AML-193 (cell line): ENCODE results near the gene CFAP73.
A peak's percentile ranks its signal among the peaks of the same experiment; 100 is the strongest.
"Not testable (repeated sequence)": the region's sequence is repeated elsewhere in the genome, so short reads cannot be mapped to it uniquely, and the experiment has no call there.

ENCODE experiments used
- DNase-seq, 2 experiments: peaks; one replicate each; lab custom pipeline; 2025; lab: John Stamatoyannopoulos, UW

The CFAP73 gene

GRCh38 chr12:113119980-113120669 is 29.4 kb upstream of the CFAP73 start:
- no peak for DNase-seq

- DNase-seq: no peak
Measured at GRCh38 chr12:113120670-113121370, 28.7 kb upstream of the CFAP73 start.

GRCh38 chr12:113127791-113128199 is 21.7 kb upstream of the CFAP73 start:
- DNase-seq: no peak

GRCh38 chr12:113128802-113129663 is 20.5 kb upstream of the CFAP73 start:
- no peak for DNase-seq

DNA sequence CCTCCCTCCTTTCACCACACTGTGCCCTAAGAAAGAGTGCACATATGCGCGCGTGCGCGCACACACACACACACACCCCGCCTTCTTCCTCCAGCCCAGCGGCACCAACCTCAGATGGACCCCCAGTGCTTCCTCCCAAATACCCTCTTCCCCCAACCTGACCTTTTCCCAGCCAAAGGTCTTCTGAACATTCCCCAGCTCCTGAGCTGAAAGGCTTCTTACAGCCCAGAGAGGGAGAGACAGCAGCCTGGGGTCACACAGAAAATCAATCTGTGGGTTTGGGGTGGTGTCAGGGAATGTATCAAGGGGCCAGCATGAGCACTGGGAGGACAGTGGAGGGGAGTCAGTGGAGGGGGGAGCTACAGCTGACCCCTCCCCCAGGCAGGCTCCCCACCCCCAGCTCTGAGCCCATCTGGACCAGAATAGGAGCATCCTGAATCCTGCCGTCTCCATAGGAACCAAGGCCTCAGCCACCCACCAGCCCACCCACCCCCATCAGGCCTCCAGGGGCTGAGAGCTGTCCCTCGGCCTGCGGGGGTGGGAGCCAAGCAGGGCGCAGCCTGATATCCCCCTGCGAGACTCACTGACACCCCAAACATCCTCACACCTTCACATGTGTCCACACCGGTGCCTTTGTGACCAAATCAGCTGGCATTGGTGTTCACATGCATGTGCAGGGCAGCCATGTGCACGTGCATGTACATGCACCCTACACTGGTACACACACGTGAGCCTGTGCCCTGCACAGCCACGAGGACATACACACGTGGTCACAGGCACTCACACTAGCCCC is 19.7 kb upstream of the CFAP73 start:
- no peak for DNase-seq

GRCh38 chr12:113130457-113131135 is 18.9 kb upstream of the CFAP73 start:
- DNase-seq: no peak

- no peak for DNase-seq
Measured at GRCh38 chr12:113131556-113131955, 18.0 kb upstream of the CFAP73 start.

GRCh38 chr12:113133036-113133435 is 16.5 kb upstream of the CFAP73 start:
- DNase-seq: no peak

- DNase-seq: no peak
Measured at GRCh38 chr12:113133666-113134065, 15.9 kb upstream of the CFAP73 start.

- DNase-seq: no peak
Measured at GRCh38 chr12:113134071-113134470, 15.5 kb upstream of the CFAP73 start.

DNA sequence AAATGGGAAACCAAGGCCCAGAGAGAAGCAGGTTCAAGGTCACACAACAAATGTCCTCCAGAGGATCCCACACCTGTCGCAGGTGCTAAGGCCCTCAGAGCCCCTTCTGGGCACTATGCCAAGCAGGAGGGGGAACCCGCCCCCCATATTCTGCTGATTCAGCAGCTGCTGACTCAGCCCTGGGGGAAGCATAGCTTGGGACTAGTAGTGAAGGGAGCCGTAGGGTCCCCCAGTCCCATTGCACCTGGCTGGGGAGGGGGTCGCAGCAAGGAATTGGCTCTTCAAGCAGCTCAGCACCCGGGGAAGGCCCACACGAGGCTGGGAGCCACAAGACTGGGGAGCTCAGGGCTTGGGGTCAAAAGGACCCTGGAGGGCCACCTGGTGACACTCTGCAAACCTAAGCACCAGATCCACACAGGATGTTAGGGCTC is 15.0 kb upstream of the CFAP73 start:
- no peak for DNase-seq

DNA sequence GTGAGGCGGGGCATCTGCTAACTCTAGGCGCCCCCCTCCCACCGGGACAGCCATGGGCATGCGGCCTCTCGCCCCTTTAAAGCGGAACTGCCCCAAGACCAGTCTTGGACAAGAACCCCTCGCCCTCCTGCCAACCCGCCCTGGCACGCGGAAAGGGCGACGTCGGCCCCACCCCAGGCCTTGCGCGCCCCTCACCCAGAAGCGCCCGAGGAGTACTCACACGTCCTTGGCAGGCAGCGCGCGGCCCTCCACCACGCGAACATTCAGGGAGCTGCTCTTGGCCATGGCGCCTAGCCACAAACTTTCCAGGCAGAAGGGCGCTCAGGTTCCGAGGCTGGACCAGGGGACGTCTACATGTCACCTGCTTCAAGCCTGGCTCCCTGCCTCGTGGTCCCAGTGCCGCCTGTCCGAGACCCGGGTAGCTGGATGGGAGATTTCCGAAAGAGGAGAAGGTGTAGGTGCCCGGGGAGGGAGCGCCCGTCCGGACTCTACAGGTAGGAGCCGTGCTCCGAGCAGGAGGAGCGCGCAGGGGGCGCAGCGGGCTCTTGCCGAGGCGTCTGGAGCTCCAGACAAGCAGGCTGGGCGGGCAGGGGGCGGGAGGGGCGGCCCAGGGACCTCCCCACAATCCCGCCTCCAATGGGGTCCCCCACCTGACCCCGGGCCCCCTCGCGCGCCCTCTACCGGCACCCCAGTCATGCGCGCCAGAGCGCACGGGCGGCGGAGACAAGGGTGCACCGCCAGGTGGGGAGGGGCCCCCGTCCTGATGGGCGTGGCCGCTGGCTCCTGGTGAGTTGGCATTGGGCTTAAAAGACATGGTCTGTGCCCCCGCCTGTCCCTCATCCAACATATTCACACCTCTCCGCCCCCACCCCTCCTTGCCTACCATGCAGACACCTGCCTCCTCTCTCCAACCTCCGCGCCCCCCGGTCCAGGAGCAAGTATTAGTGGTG is 14.1 kb upstream of the CFAP73 start, which contains the start of gene RASAL1:
RASAL1 (minus strand) TSS at position 584 of the 950 bp plus-strand sequence; CDS start at position 285, 299 bp downstream.
- peak; percentile 9 to 19 for DNase-seq

- DNase-seq: no peak
Measured at GRCh38 chr12:113136128-113136989, 13.2 kb upstream of the CFAP73 start.

GRCh38 chr12:113136990-113137511 is 12.5 kb upstream of the CFAP73 start:
- no peak for DNase-seq

GRCh38 chr12:113137861-113138783 is 11.4 kb upstream of the CFAP73 start:
- no peak for DNase-seq

DNA sequence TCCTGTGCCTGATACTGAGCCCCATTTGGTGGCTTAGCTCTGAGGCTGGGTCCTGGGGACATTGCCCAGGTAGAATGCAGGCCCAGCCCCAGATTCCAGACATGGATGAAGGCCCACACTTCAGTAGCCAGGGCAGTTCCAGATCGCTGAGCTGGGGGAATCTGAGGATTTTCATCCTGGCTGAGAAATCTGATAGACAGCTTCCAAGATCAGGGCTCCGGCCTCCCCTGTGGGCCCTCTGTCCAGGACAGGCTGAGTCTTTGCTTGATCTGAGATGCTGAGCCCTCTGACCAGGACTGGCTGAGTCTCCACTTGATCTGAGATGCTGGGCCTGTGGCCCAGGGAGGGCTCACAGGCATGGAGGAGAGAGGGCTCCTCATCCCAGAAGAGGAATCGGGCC is 10.7 kb upstream of the CFAP73 start:
- no peak for DNase-seq

- no peak for DNase-seq
Measured at GRCh38 chr12:113140706-113141105, 8.8 kb upstream of the CFAP73 start.

DNA sequence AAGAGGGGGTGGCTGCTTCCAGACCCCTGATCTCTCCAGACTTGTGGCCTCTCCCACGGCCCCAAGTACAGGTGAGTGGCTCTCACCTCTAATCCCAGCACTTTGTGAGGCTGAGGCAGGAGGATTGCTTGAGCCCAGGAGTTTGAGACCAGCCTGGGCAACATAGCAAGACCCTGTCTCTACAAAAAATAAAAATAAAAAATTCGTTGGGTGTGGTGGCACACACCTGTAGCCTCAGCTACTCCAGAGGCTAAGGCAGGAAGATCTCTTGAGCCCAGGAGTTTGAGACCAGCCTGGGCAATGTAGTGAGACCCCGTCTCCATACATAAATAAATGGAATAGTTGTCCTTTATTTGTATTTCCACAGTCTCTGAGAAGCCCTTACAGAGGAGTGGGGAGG is 7.8 kb upstream of the CFAP73 start:
- not testable (repeated sequence) for DNase-seq
